ENCODE data around the gene TDRKH. TPM values are rescaled to one million over a fixed set of nuclear protein-coding genes. Genes with fewer than 3 reads are reported as not detected.

Gene TDRKH
- total and polyA plus RNA-seq, 2 of the 13 experiments (the other 11 are each of a cell fraction or from before 2014, with no cell fraction given) = 3.9 to 5.4 TPM

- intact Hi-C loops (cut with micrococcal nuclease; ENCODE audit: unreplicated experiment) = no loop called here
- H3K4me1 ChIP-seq (ENCODE audit: insufficient read depth, low read length) = no peaks in the 10 kb centered on the region
- no peak overlapping the region for H3K4me3 ChIP-seq (replicated peaks in 1 of 3; ENCODE audit: insufficient read depth in 1 of 3, low read depth in 2 of 3, low read length in 3 of 3)
- no peaks in the 10 kb centered on the region for H3K79me2 ChIP-seq (ENCODE audit: insufficient read depth, low read length)
- FAIRE-seq = no peak
- H3K27ac ChIP-seq (ENCODE audit: extremely low read length, insufficient read depth, low read length) = no peak overlapping the region
- no peak overlapping the region for H3K9ac ChIP-seq (ENCODE audit: insufficient read depth, low read depth, low read length)
- ChIA-PET POLR2A (no interaction called here), CTCF (ENCODE audit: low intra/inter-chr PET ratio, low total read pairs) (no interaction called here)
- peaks cover 16% of the 10 kb centered on the region; the same call in 1 of the 2 replicates for H3K9me3 ChIP-seq (ENCODE audit: low read length)
- no peaks in the 10 kb centered on the region for H3K36me3 ChIP-seq (replicated peaks in 1 of 2; ENCODE audit: control insufficient read depth in 1 of 2, insufficient read depth in 2 of 2, low read length in 2 of 2)
- no TSS peak for BruUV-seq (replicated peaks)
- ATAC-seq = no peak
- TF ChIP-seq ZNF781 (CRISPR knock-in tag; IDR thresholded peaks at IDR 0.05; ENCODE audit: borderline replicate concordance, not compliant biosample characterization) (no peak), KLF13 (CRISPR knock-in tag; IDR thresholded peaks at IDR 0.05) (no peak), ZNF460 (CRISPR knock-in tag; IDR thresholded peaks at IDR 0.05; ENCODE audit: borderline replicate concordance) (no peak), ZNF629 (CRISPR knock-in tag; conservative IDR thresholded peaks at IDR 0.05) (no peak), RFX5 (IDR thresholded peaks at IDR 0.05; ENCODE audit: low read depth, low read length) (no peak), SP4 (CRISPR knock-in tag; IDR thresholded peaks at IDR 0.05) (no peak), KLF15 (CRISPR knock-in tag; IDR thresholded peaks at IDR 0.05; ENCODE audit: borderline replicate concordance) (no peak), ZNF703 (CRISPR knock-in tag; IDR thresholded peaks at IDR 0.05; ENCODE audit: borderline replicate concordance) (no peak), NFYC (CRISPR knock-in tag; IDR thresholded peaks at IDR 0.05) (no peak), BORCS8-MEF2B (CRISPR knock-in tag; IDR thresholded peaks at IDR 0.05) (no peak), TOE1 (CRISPR knock-in tag; IDR thresholded peaks at IDR 0.05) (no peak)
- WGBS (ENCODE audit: low lambda C conversion rate) = 1% methylated on average over 4 of the region's 4 CpGs
- H2AFZ ChIP-seq (ENCODE audit: low read length) = no peak overlapping the region
- H3K27me3 ChIP-seq (ENCODE audit: control insufficient read depth in 1 of 2, insufficient read depth in 2 of 2, low read length in 2 of 2) = peaks cover 0 to 11% of the 10 kb centered on the region in 2 experiments; a peak in 2 of 5 replicates
- in situ Hi-C loops (cut with HindIII; ENCODE audit: extremely low pct_ligation_motif_present, low pct_unique_long_range_greater_than_20kb) = loop anchor here (25.0 kb wide), 1 partner anchor 204 kb away; the partner anchor contains the start of gene TUFT1
- no peak overlapping the region for H3K4me2 ChIP-seq (ENCODE audit: low read depth, low read length)
- no peak for DNase-seq (ENCODE audit: low spot score)
- H4K20me1 ChIP-seq (ENCODE audit: insufficient read depth, low read length) = no peaks in the 10 kb centered on the region
These were observed 48.8 kb downstream of the TDRKH start for GRCh38 chr1:151741516-151741915.
